Left lung (tissue), 10 donors: ENCODE measurements around the gene TDP2. TPM values are rescaled to one million over a fixed set of nuclear protein-coding genes. Genes with fewer than 3 reads are reported as not detected.
"Not testable (repeated sequence)": the region's sequence is repeated elsewhere in the genome, so short reads cannot be mapped to it uniquely, and the experiment has no call there.

Source experiments
- ATAC-seq: fragments of 200-7000 bp; cut with Tn5 transposase; one replicate; pipeline ENCODE4 v1.9.1; 2020; ENCODE audit warnings: moderate library complexity
- DNase-seq, 4 donors: peaks; one replicate each; pipeline ENCODE4 v3.0.0-alpha.2; 2013 to 2020
- H3K27ac ChIP-seq, 2 donors: fragments of 200-600 bp; sonication (generic) in 1 of 2; one replicate each; pipeline versions ENCODE4 v1.5.0 to v1.8.0; 2020 to 2021
- H3K27me3 ChIP-seq, 2 donors: fragments of 200-600 bp; sonication (generic) in 1 of 2; one replicate each; pipeline versions ENCODE4 v1.5.0 to v1.8.0; 2020 to 2021
- H3K36me3 ChIP-seq, 2 donors: fragments of 200-600 bp; sonication (generic) in 1 of 2; one replicate each; pipeline versions ENCODE4 v1.5.0 to v1.8.0; 2020 to 2021
- H3K4me1 ChIP-seq, 2 donors: fragments of 200-600 bp; one replicate each; pipeline ENCODE4 v1.8.0; 2021
- H3K4me3 ChIP-seq, 2 donors: fragments of 200-600 bp; sonication (generic) in 1 of 2; one replicate each; pipeline versions ENCODE4 v1.5.0 to v1.8.0; 2020 to 2021; ENCODE audit warnings: mild to moderate bottlenecking in 1 of 2
- H3K9me3 ChIP-seq, 2 donors: fragments of 200-600 bp; sonication (generic) in 1 of 2; one replicate each; pipeline versions ENCODE4 v1.5.0 to v1.8.0; 2020 to 2021
- CTCF ChIP-seq, 2 donors: fragments of 200-600 bp; sonication (generic) in 1 of 2; IDR thresholded peaks; one replicate each; pipeline versions ENCODE4 v1.5.0 to v1.8.0; 2021; ENCODE audit warnings: antibody characterized with exemption in 2 of 2
- intact Hi-C, 2 donors: fragments of 100-400 bp; cut with DNase I; formaldehyde crosslinking; loops; one replicate each; pipeline versions ENCODE4 v1.11.2 to v1.14.2; 2022
- polyA plus RNA-seq, 6 donors: library from polyadenylated mRNA; unstranded; fragments of 120-200 nt; gene quantifications; one replicate each; pipeline ENCODE4 v1.2.1, GENCODE V29; 2013; ENCODE audit not compliant: insufficient read length in 6 of 6
- total RNA-seq, 2 donors: library from RNA; stranded (reverse); fragmentation: NEBNext Ultra II Directional; extraction: Animal tissue kit (Norgen Biotek cat#: 25700); gene quantifications; one replicate each; pipeline ENCODE4 v1.2.1, GENCODE V29; 2021
- donor health status: DM: no; HTN: yes; CAD: no.
- donor health status: DM: no; HTN: no; CAD: no.

TDP2 gene
- total and polyA plus RNA-seq, 8 donors, result 33.9 to 60.1 (median 47.6) TPM

DNA sequence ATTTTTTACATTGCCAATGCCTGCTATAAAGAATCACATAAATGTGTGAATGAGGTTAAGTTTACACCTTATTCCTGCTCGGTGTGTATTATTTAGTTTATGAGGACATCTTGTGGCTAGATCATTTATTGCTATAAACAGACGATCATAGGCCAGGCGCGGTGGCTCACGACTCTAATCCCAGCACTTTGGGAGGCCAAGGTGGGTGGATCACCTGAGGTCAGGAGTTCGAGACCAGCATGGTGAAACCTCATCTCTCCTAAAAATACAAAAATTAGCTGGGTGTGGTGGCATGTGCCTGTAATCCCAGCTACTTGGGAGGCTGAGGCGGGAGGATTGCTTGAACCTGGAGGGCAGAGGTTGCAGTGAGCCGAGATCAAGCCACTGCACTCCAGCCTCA lies 28.9 kb upstream of the TDP2 start:
- H3K9me3 ChIP-seq, H3K4me1 ChIP-seq, H3K36me3 ChIP-seq, H3K27ac ChIP-seq, H3K27me3 ChIP-seq, H3K4me3 ChIP-seq, intact Hi-C loops: not testable (repeated sequence)
- peak; percentile 27 to 32 for TF ChIP-seq CTCF (IDR thresholded peaks at IDR 0.05)
- DNase-seq (peak in 1 of 4 donors; percentile 60), ATAC-seq (peak; percentile 91)

DNA sequence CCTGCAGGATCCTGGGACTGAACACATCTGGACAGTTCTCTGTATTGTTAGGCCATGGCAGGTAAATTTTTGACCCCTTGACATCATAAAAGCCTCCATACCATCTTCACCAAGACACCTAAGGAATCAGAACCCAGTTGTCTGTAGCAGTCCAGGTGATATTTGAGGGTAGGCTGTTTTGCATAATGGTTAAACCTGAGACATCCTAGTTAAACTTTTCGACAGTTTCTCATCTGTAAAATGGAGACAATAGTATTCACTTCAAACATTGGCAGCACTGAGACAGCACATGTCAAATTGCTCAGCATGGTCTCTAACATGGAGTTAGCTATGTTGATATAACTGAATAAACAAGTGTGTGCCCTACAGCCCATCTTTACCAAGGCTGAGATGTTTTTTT lies 27.5 kb upstream of the TDP2 start:
- ATAC-seq, result no peak
- intact Hi-C loops, result loop anchor here in 1 of 2 donors (5.0 kb wide), 1 partner anchor 112 kb away; no protein-coding TSS in a partner anchor
- H3K4me1 ChIP-seq, result no peaks in the 10 kb centered on the region
- TF ChIP-seq CTCF (IDR thresholded peaks at IDR 0.05), result no peak
- no peaks in the 10 kb centered on the region for H3K9me3 ChIP-seq
- no peak overlapping the region for H3K4me3 ChIP-seq
- no peaks in the 10 kb centered on the region for H3K27me3 ChIP-seq
- H3K36me3 ChIP-seq, result no peaks in the 10 kb centered on the region
- H3K27ac ChIP-seq, result no peak overlapping the region
- DNase-seq, result no peak

DNA sequence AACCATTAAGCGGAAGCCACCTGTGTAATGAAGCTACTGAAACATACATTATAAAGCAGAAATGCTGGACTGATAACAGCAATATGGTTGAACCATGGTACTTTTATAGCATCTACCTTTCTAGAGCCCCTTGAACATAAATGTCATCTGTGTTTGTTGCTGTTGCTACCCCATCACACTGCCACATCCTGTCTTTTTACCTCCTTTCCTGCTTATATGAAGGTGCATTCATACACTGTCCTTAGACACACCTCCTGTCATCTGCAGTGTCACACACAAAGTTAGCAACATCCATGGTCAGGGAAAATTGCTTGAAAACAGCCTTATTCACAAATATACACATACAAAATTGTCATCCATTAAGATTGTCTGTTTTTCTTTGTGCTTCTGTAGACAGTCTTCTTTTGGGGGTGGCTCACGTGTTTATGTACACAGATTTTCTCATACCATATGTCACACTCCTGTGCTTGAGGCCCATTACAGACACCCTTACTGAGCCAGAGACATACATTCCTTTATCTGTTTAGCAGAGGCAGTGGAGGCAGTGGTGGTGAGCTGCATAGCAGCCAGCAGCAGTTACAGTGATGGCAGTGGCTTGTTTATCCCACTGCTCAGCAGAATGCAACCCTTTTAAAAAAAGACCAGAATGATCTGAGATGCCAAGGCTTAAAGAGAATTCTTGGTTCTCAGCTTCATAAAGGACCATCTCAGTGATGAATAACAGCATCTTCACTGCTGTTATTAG lies 26.3 kb upstream of the TDP2 start:
- no peaks in the 10 kb centered on the region for H3K36me3 ChIP-seq
- H3K9me3 ChIP-seq, result no peaks in the 10 kb centered on the region
- H3K27ac ChIP-seq, result no peak overlapping the region
- no peak for TF ChIP-seq CTCF (IDR thresholded peaks at IDR 0.05)
- no peak overlapping the region for H3K4me3 ChIP-seq
- ATAC-seq, result no peak
- no peaks in the 10 kb centered on the region for H3K27me3 ChIP-seq
- intact Hi-C loops, result loop anchor here in 1 of 2 donors (5.0 kb wide), 1 partner anchor 111 kb away; no protein-coding TSS in a partner anchor
- H3K4me1 ChIP-seq, result no peaks in the 10 kb centered on the region
- no peak for DNase-seq

DNA sequence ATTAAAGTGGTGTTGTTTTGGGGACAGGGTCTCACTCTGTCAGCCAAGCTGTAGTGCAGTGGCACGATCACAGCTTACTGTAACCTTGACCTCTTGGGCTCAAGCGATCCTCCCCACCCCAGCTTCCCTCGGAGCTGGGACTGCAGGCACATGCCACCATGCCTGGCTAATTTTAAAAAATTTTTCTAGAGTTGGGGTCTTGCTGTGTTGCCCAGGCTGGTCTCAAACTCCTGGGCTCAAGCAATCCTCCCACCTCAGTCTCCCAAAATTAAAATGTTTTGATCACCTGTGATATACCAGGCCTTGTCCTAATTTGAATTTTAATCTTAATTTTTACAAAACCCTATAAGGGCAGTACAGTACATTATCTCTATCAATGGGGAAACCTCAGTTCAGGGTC lies 25.7 kb upstream of the TDP2 start:
- H3K36me3 ChIP-seq, result no peaks in the 10 kb centered on the region
- H3K27me3 ChIP-seq, result no peaks in the 10 kb centered on the region
- H3K27ac ChIP-seq, result no peak overlapping the region
- H3K4me1 ChIP-seq, result no peaks in the 10 kb centered on the region
- no peak for TF ChIP-seq CTCF (IDR thresholded peaks at IDR 0.05)
- H3K9me3 ChIP-seq, result no peaks in the 10 kb centered on the region
- no peak overlapping the region for H3K4me3 ChIP-seq
- intact Hi-C loops, result loop anchor here in 1 of 2 donors (5.0 kb wide), 1 partner anchor 110 kb away; no protein-coding TSS in a partner anchor
- DNase-seq (no peak), ATAC-seq (no peak)

- no peaks in the 10 kb centered on the region for H3K27me3 ChIP-seq
- no peak overlapping the region for H3K4me3 ChIP-seq
- H3K9me3 ChIP-seq, result no peaks in the 10 kb centered on the region
- no peak for TF ChIP-seq CTCF (IDR thresholded peaks at IDR 0.05)
- H3K27ac ChIP-seq, result no peak overlapping the region
- DNase-seq (no peak), ATAC-seq (peak; percentile 67)
- peaks cover 0 to 1% of the 10 kb centered on the region in 2 donors for H3K4me1 ChIP-seq
- no peaks in the 10 kb centered on the region for H3K36me3 ChIP-seq
- intact Hi-C loops, result loop anchor here in 1 of 2 donors (5.0 kb wide), 1 partner anchor 110 kb away; no protein-coding TSS in a partner anchor
Measured at GRCh38 chr6:24692003-24692402, 25.3 kb upstream of the TDP2 start.
